ENCODE measurements around the gene PBX3.

GRCh38 chr9:125906144-125906543 is 159.0 kb downstream of the PBX3 start:
- TF ChIP-seq POLR2AphosphoS5 (IDR thresholded peaks at IDR 0.05; ENCODE audit: low read depth, low read length) (no peak), POLR2A (IDR thresholded peaks at IDR 0.05; ENCODE audit: low read depth, low read length) (no peak), TAF1 (IDR thresholded peaks at IDR 0.05; ENCODE audit: borderline replicate concordance, low read depth, low read length) (no peak)
